Activated CD4-positive, alpha-beta T cell treated with anti-CD3 and anti-CD28 coated beads, Interleukin-2, amount 10 ng/mL, durations not matched to agents 7 days and 5 days (primary cell): ENCODE measurements around the gene JAM3. TPM values are rescaled to one million over a fixed set of nuclear protein-coding genes. Genes with fewer than 3 reads are reported as not detected.

Source experiments
- CTCF ChIA-PET: fragments of 350-600 bp; sonication (Branson Sonifier 250); formaldehyde crosslinking; loops from one replicate; lab custom pipeline; 2021; ENCODE audit warnings: antibody characterized with exemption; lab: Charles Lee
- POLR2A ChIA-PET: fragments of 350-600 bp; sonication (Branson Sonifier 250); formaldehyde crosslinking; loops from one replicate; lab custom pipeline; 2021; ENCODE audit warnings: antibody characterized with exemption; lab: Charles Lee
- DNase-seq: peaks from one replicate; pipeline ENCODE4 v3.0.0-alpha.2; 2020
- H3K27ac Mint-ChIP-seq: one replicate; pipeline ENCODE4 v1.8.0; 2021; ENCODE audit warnings: mild to moderate bottlenecking, moderate library complexity, mixed read lengths
- H3K27me3 Mint-ChIP-seq: one replicate; pipeline ENCODE4 v1.8.0; 2021; ENCODE audit warnings: mixed read lengths
- H3K36me3 Mint-ChIP-seq: one replicate; pipeline ENCODE4 v1.8.0; 2021; ENCODE audit warnings: low read depth, mixed read lengths
- H3K4me1 Mint-ChIP-seq: one replicate; pipeline ENCODE4 v1.8.0; 2021; ENCODE audit warnings: mixed read lengths
- H3K4me3 Mint-ChIP-seq: one replicate; pipeline ENCODE4 v1.8.0; 2021; ENCODE audit warnings: mild to moderate bottlenecking, moderate library complexity, mixed read lengths
- H3K9me3 Mint-ChIP-seq: one replicate; pipeline ENCODE4 v1.8.0; 2021; ENCODE audit warnings: mixed read lengths
- total RNA-seq, 2 experiments: library from RNA; stranded (reverse); gene quantifications; one replicate each; pipeline ENCODE4 v1.2.3, GENCODE V29; 2021

The JAM3 gene
- 1 to 10 TPM; 4.8 to 5.0 TPM for total RNA-seq

GRCh38 chr11:134068829-134069425 lies at the start of gene JAM3:
TSS of gene JAM3 (plus strand) at chr11:134069072. CDS start at chr11:134069084, 12 bp downstream.
- H3K9me3 Mint-ChIP-seq = no peaks in the 10 kb centered on the region
- H3K27ac Mint-ChIP-seq = peak within 1 kb of the TSS; percentile 48
- CTCF ChIA-PET = interaction anchor here (1.4 to 2.9 kb wide), 4 partner anchors 8 to 141 kb away, joined by 4 to 10 read pairs (median 6); no protein-coding TSS in a partner anchor
- peak within 1 kb of the TSS; percentile 81 for H3K4me3 Mint-ChIP-seq
- H3K36me3 Mint-ChIP-seq = no peaks in the 10 kb centered on the region
- peaks cover 13% of the 10 kb centered on the region for H3K4me1 Mint-ChIP-seq
- POLR2A ChIA-PET = interaction anchor here (0.6 kb wide), 1 partner anchor 9 kb away, joined by 3 read pairs; no protein-coding TSS in a partner anchor
- H3K27me3 Mint-ChIP-seq = peaks cover 55% of the 10 kb centered on the region
- DNase-seq = peak; percentile 97

GRCh38 chr11:134019500-134019899 lies 49.4 kb upstream of the JAM3 start:
- CTCF ChIA-PET = interaction anchor here (0.6 to 2.1 kb wide), 2 partner anchors 11 to 57 kb away, joined by 3 to 4 read pairs; no protein-coding TSS in a partner anchor
- H3K9me3 Mint-ChIP-seq = no peaks in the 10 kb centered on the region
- H3K27ac Mint-ChIP-seq = no peak overlapping the region
- no peak for DNase-seq
- H3K27me3 Mint-ChIP-seq = peaks cover 36% of the 10 kb centered on the region
- H3K4me3 Mint-ChIP-seq = no peak overlapping the region
- POLR2A ChIA-PET = no interaction called here
- H3K4me1 Mint-ChIP-seq = no peaks in the 10 kb centered on the region
- no peaks in the 10 kb centered on the region for H3K36me3 Mint-ChIP-seq

GRCh38 chr11:134020598-134020997 lies 48.3 kb upstream of the JAM3 start:
- peaks cover 31% of the 10 kb centered on the region for H3K27me3 Mint-ChIP-seq
- H3K36me3 Mint-ChIP-seq = no peaks in the 10 kb centered on the region
- no peak overlapping the region for H3K4me3 Mint-ChIP-seq
- no peak for DNase-seq
- H3K9me3 Mint-ChIP-seq = no peaks in the 10 kb centered on the region
- ChIA-PET POLR2A (no interaction called here), CTCF (interaction anchor here (1.5 kb wide), 1 partner anchor 17 kb away, joined by 3 read pairs; no protein-coding TSS in a partner anchor)
- H3K4me1 Mint-ChIP-seq = no peaks in the 10 kb centered on the region
- H3K27ac Mint-ChIP-seq = no peak overlapping the region

DNA sequence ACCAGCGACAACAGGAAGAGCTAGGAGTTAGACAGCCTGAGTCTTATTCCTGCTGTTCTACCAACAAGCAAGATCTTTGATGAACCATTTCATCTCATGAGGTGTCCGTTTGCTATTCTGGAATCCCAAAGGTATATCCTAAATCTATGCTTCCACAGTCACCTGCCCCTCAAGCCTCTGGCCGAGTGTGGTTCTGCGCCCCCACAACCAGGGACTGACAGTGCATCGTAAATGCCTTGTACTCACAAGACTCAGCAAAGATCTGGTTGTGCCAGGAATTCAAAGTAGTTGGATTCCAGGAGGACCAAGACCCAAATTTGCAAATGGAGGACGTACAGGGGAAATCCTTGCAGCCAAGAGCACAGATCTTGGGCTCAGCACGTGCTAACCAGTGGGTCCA lies 47.5 kb upstream of the JAM3 start:
- CTCF ChIA-PET = interaction anchor here (1.5 kb wide), 1 partner anchor 16 kb away, joined by 3 read pairs; no protein-coding TSS in a partner anchor
- no peak for DNase-seq
- peaks cover 24% of the 10 kb centered on the region for H3K27me3 Mint-ChIP-seq

GRCh38 chr11:134022748-134023147 lies 46.1 kb upstream of the JAM3 start:
- no peaks in the 10 kb centered on the region for H3K36me3 Mint-ChIP-seq
- H3K4me1 Mint-ChIP-seq = peaks cover 10% of the 10 kb centered on the region
- peaks cover 11% of the 10 kb centered on the region for H3K27me3 Mint-ChIP-seq
- POLR2A ChIA-PET = no interaction called here
- H3K27ac Mint-ChIP-seq = no peak overlapping the region
- H3K9me3 Mint-ChIP-seq = no peaks in the 10 kb centered on the region
- CTCF ChIA-PET = no interaction called here
- H3K4me3 Mint-ChIP-seq = no peak overlapping the region
- no peak for DNase-seq

More for the DNA sequence above, 47.5 kb upstream of the JAM3 start:
- Mint-ChIP-seq H3K4me3 (no peak overlapping the region), H3K36me3 (no peaks in the 10 kb centered on the region), H3K9me3 (no peaks in the 10 kb centered on the region), H3K27ac (no peak overlapping the region), H3K4me1 (no peaks in the 10 kb centered on the region)
- POLR2A ChIA-PET = no interaction called here

GRCh38 chr11:134024420-134025081 lies 44.3 kb upstream of the JAM3 start:
- Mint-ChIP-seq H3K27ac (no peak overlapping the region), H3K4me1 (peaks cover 25% of the 10 kb centered on the region), H3K36me3 (no peaks in the 10 kb centered on the region), H3K9me3 (no peaks in the 10 kb centered on the region), H3K4me3 (no peak overlapping the region), H3K27me3 (peaks cover 10% of the 10 kb centered on the region)
- ChIA-PET POLR2A (no interaction called here), CTCF (interaction anchor here (0.6 to 2.4 kb wide), 4 partner anchors 10 to 1028 kb away, joined by 3 to 8 read pairs (median 4); no protein-coding TSS in a partner anchor)
- DNase-seq = no peak

DNA sequence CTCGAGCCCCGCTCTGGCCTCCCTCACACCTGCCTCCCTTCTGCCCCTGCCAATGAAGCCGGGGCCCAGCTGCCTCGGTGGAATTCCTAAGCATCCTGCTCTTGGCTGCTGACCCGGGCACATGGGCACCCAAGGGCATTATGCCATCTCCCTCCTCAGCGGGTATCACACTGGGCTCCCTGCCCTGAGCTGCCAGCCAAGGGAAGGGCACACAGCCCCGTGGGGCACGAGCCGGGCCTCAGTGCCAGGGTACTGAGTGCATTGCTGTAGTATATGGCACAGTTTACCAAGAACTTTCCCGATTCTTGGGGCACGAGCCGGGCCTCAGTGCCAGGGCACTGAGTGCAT lies 43.8 kb upstream of the JAM3 start:
- Mint-ChIP-seq H3K9me3 (no peaks in the 10 kb centered on the region), H3K36me3 (no peaks in the 10 kb centered on the region), H3K27me3 (peaks cover 12% of the 10 kb centered on the region), H3K4me3 (no peak overlapping the region), H3K4me1 (peaks cover 26% of the 10 kb centered on the region), H3K27ac (no peak overlapping the region)
- ChIA-PET CTCF (interaction anchor here (0.6 to 2.4 kb wide), 4 partner anchors 10 to 1028 kb away, joined by 3 to 8 read pairs (median 4); no protein-coding TSS in a partner anchor), POLR2A (interaction anchor here (1.3 kb wide), 1 partner anchor 9 kb away, joined by 5 read pairs; no protein-coding TSS in a partner anchor)
- no peak for DNase-seq

DNA sequence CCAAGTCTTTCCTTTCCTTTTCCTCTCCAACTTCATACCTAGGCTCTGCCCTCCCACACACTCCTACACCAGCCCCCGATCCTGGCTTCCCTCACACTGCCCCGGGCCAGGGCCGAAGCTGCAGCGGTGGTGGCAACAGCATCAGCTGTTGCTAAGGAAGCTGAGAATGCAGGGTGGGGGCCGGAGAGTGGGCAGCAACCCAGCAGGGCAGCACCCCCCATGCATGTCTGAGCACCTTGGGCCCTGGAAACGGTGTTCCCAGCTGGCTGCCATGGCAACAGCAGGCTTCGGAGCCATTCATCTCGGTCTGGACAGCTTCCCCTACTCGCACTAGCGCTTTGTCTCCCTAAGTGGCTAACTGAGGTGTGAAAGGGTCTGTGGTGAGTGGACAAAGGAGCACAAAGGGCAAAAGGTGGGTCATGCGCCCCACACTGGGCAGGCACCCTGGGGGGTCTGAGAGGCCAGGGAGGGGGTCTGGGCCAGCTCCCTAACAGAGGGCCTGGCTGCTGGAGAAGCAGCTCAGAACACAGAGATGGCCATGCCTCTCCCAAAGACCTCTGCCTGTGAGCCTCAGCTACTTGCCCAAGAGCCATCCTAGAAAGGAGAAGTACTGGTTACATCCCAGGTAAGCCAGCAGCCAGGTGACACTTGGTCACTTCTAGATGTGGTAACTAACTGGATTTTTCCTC lies 42.1 kb upstream of the JAM3 start:
- Mint-ChIP-seq H3K27ac (peak overlapping the region; percentile 77), H3K4me3 (no peak overlapping the region), H3K9me3 (no peaks in the 10 kb centered on the region), H3K36me3 (no peaks in the 10 kb centered on the region), H3K4me1 (peaks cover 30% of the 10 kb centered on the region), H3K27me3 (peaks cover 19% of the 10 kb centered on the region)
- ChIA-PET CTCF (interaction anchor here (1.2 to 3.9 kb wide), 6 partner anchors 11 to 99 kb away, joined by 3 to 13 read pairs (median 6); no protein-coding TSS in a partner anchor), POLR2A (interaction anchor here (1.3 kb wide), 1 partner anchor 7 kb away, joined by 5 read pairs; no protein-coding TSS in a partner anchor)
- no peak for DNase-seq

GRCh38 chr11:134027671-134028070 lies 41.2 kb upstream of the JAM3 start:
- H3K36me3 Mint-ChIP-seq = no peaks in the 10 kb centered on the region
- peaks cover 39% of the 10 kb centered on the region for H3K4me1 Mint-ChIP-seq
- POLR2A ChIA-PET = no interaction called here
- peaks cover 19% of the 10 kb centered on the region for H3K27me3 Mint-ChIP-seq
- H3K9me3 Mint-ChIP-seq = no peaks in the 10 kb centered on the region
- peak overlapping the region; percentile 77 for H3K27ac Mint-ChIP-seq
- CTCF ChIA-PET = interaction anchor here (1.0 to 3.9 kb wide), 5 partner anchors 10 to 100 kb away, joined by 3 to 13 read pairs (median 4); no protein-coding TSS in a partner anchor
- H3K4me3 Mint-ChIP-seq = peak overlapping the region; percentile 19
- DNase-seq = peak; percentile 45

DNA sequence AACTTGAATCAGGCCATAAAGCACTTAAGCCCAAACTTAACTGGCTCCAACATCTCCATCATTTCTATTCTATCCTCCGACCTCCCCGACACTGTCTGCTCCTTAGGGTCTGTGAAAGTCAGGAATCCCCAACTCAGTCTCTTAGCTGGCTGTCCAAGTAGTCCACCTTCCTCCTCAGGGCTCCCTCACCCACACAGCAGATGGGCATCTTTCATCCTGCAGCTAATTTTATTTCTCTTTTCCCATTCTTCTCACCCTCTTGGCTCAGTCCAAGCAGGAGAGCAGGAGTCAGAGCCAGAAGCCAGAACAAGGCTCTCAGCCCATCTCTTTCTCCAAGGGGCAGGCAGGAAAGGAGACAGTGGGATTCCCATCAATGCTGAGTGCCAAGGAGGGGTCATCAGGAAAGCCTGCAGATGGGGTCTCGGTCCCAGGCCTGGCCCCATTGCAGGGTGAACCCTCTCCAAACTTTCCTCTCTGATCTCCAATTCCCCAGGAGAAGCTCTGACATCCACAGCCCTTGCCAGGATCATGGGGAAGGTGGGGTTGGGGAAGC lies 40.4 kb upstream of the JAM3 start:
- H3K27me3 Mint-ChIP-seq = peaks cover 19% of the 10 kb centered on the region
- CTCF ChIA-PET = interaction anchor here (0.9 to 3.9 kb wide), 5 partner anchors 12 to 101 kb away, joined by 3 to 16 read pairs (median 6); no protein-coding TSS in a partner anchor
- POLR2A ChIA-PET = no interaction called here
- no peak overlapping the region for H3K4me3 Mint-ChIP-seq
- DNase-seq = no peak
- H3K4me1 Mint-ChIP-seq = peaks cover 46% of the 10 kb centered on the region
- H3K9me3 Mint-ChIP-seq = no peaks in the 10 kb centered on the region
- H3K36me3 Mint-ChIP-seq = no peaks in the 10 kb centered on the region
- H3K27ac Mint-ChIP-seq = peak overlapping the region; percentile 69

DNA sequence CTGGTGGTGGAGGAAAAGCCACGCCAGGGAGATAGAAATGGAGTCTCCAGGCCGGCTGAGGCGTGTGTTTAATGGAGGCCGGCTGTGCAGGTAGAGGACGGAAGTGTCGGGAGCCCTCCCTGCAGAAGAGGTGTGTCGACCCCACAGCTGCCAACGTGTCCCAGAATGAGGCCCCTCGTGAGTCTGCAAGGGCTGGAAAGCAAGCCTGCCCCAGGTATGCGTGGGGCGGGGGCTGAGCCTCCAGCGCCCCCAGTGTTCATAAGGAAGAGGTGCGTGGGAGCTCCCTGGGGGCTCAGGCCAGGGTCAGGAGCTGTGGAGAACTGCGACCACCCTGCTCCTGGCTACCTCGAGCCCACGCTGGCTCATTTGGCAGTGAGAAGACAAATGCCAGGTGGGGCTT lies 38.0 kb upstream of the JAM3 start:
- POLR2A ChIA-PET = no interaction called here
- peaks cover 70% of the 10 kb centered on the region for H3K4me1 Mint-ChIP-seq
- CTCF ChIA-PET = interaction anchor here (1.1 to 3.9 kb wide), 4 partner anchors 9 to 103 kb away, joined by 3 to 16 read pairs (median 8); no protein-coding TSS in a partner anchor
- no peaks in the 10 kb centered on the region for H3K9me3 Mint-ChIP-seq
- no peak for DNase-seq
- H3K27me3 Mint-ChIP-seq = peaks cover 19% of the 10 kb centered on the region
- peaks cover 5% of the 10 kb centered on the region for H3K36me3 Mint-ChIP-seq
- H3K27ac Mint-ChIP-seq = no peak overlapping the region
- no peak overlapping the region for H3K4me3 Mint-ChIP-seq

DNA sequence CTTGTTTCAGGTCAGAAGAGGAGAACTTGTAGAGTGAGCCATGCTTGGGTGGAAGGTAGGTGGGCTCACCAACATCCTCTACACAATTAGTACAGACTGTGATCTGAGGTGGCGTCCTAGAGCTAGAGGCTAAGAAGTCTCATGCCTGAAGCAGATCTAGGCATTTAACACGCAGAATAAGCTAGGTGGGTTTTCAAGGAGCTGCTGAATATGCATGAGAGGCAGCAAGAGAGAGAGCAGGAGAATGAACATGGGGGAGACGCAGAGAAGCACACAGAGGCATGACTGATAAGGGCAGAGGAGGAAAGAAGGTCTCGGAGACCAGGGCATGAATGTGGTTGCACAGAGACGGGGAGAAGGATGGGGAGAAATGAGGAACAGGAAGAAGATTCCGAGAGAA lies 36.8 kb upstream of the JAM3 start:
- ChIA-PET CTCF (interaction anchor here (1.7 kb wide), 1 partner anchor 13 kb away, joined by 8 read pairs; no protein-coding TSS in a partner anchor), POLR2A (no interaction called here)
- H3K27me3 Mint-ChIP-seq = peaks cover 19% of the 10 kb centered on the region
- H3K36me3 Mint-ChIP-seq = peaks cover 5% of the 10 kb centered on the region
- H3K4me1 Mint-ChIP-seq = peaks cover 76% of the 10 kb centered on the region
- H3K27ac Mint-ChIP-seq = no peak overlapping the region
- H3K4me3 Mint-ChIP-seq = no peak overlapping the region
- no peak for DNase-seq
- no peaks in the 10 kb centered on the region for H3K9me3 Mint-ChIP-seq
